Adrenal gland (tissue), 5 donors: Measurements from ENCODE around the gene DPP4.

Experiments used
- POLR2A ChIP-seq, 2 donors: fragments of 450-650 bp; IDR thresholded peaks; one replicate each; pipeline ENCODE4 v1.6.1; 2017; ENCODE audit warnings: antibody characterized with exemption in 2 of 2, mild to moderate bottlenecking in 2 of 2, moderate library complexity in 1 of 2
- TF ChIP-seq, protein P1 (sequence below), 6 experiments: fragments of 450-650 bp in 4 of 6; fragments of 200-600 bp in 2 of 6; sonication (generic) in 1 of 6; IDR thresholded peaks; 1 replicate in 5 of 6; 2 replicates in 1 of 6; pipeline versions ENCODE4 v1.5.1 to v1.8.0; 2016 to 2021; ENCODE audit warnings: antibody characterized with exemption in 6 of 6, mild to moderate bottlenecking in 2 of 6, moderate library complexity in 1 of 6
- donor health status: DM: no; HTN: no; CAD: no.

DNA sequence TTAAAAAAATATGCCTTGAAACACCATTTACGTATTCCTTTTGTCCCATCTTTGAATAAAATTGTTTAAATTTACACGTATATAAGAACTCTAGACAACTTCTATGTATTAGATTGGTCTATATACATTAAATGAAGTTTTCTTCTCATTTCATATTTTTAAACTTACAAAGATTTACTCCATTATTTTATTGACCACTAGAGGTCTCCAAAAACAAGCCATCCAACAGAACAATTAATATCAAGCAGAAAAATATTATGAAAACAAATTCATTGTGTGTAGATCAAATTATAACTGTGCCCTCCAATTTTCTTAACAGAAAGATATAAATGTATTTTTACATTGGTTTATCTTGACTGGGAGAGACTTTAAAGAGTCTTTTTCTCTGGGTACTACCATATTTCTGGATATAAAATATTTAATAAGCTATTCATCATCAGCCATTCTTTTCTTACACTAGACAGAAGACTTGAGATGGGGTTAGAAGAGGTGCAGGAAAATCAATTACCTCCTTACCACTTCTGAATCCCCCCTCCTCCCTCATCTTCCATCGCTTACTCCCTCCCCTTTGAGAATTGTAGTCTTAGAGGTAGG is 66.5 kb downstream of the DPP4 start:
- TF ChIP-seq, protein P1, sequence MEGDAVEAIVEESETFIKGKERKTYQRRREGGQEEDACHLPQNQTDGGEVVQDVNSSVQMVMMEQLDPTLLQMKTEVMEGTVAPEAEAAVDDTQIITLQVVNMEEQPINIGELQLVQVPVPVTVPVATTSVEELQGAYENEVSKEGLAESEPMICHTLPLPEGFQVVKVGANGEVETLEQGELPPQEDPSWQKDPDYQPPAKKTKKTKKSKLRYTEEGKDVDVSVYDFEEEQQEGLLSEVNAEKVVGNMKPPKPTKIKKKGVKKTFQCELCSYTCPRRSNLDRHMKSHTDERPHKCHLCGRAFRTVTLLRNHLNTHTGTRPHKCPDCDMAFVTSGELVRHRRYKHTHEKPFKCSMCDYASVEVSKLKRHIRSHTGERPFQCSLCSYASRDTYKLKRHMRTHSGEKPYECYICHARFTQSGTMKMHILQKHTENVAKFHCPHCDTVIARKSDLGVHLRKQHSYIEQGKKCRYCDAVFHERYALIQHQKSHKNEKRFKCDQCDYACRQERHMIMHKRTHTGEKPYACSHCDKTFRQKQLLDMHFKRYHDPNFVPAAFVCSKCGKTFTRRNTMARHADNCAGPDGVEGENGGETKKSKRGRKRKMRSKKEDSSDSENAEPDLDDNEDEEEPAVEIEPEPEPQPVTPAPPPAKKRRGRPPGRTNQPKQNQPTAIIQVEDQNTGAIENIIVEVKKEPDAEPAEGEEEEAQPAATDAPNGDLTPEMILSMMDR (IDR thresholded peaks at IDR 0.05), result peak; percentile 36 to 85 (median 74)
- no peak for TF ChIP-seq POLR2A (IDR thresholded peaks at IDR 0.05)
